DOHH2 (cell line): ENCODE data around the gene RPL18.

Experiments used
- CTCF ChIP-seq: fragments of 200-600 bp; sonication (generic); IDR thresholded peaks from one replicate; pipeline ENCODE4 v1.5.1; 2014; ENCODE audit warnings: antibody characterized with exemption, mild to moderate bottlenecking, low read depth, low read length; ENCODE audit not compliant: poor library complexity, severe bottlenecking
- EZH2phosphoT487 ChIP-seq: fragments of 200-600 bp; sonication (generic); IDR thresholded peaks from 2 replicates; pipeline ENCODE4 v1.6.1; 2017; ENCODE audit warnings: borderline replicate concordance, mild to moderate bottlenecking, antibody characterized with exemption, low read length, moderate library complexity, mixed read lengths

DNA sequence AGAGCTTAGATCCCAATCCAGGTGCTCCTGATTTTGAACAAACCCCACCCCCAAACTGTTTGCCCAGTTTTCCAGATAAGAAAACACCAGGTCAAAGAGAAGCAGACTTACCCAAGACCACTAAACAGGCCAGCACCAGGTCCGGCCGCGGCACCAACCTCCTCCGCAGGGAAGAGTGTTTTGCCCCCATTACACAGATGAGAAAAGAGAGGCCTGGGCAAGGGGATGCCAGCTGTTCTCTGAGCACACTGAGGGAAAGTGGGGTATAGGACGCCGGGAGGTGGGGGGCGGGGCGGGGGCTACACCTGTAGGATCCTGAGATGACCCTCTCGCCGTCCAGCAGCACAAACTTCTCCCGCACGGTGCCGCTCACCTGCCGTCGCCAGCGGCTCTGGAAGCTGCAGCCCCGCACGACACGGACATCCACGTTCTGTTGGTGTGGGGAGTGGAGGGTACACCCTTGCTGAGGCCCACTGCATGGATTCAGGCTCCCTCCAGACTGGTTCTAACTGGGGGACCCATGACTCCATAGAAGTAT, 9.3 kb downstream of the RPL18 start:
- TF ChIP-seq CTCF (no peak), EZH2phosphoT487 (no peak)
